DND-41 (cell line): ENCODE measurements around the gene NEURL1B.

Source experiments
- EZH2 ChIP-seq: IDR thresholded peaks from 3 replicates; pipeline ENCODE4 v1.6.1; 2012; ENCODE audit warnings: borderline replicate concordance, low read depth, mild to moderate bottlenecking, moderate library complexity, low read length, inconsistent platforms; ENCODE audit not compliant: severe bottlenecking
- TF ChIP-seq, protein P1 (sequence below): IDR thresholded peaks from 2 replicates; pipeline ENCODE4 v1.5.1; 2012; ENCODE audit warnings: borderline replicate concordance, low read length, moderate library complexity, mild to moderate bottlenecking; ENCODE audit not compliant: poor library complexity, severe bottlenecking; ENCODE audit errors: extremely low read depth

DNA sequence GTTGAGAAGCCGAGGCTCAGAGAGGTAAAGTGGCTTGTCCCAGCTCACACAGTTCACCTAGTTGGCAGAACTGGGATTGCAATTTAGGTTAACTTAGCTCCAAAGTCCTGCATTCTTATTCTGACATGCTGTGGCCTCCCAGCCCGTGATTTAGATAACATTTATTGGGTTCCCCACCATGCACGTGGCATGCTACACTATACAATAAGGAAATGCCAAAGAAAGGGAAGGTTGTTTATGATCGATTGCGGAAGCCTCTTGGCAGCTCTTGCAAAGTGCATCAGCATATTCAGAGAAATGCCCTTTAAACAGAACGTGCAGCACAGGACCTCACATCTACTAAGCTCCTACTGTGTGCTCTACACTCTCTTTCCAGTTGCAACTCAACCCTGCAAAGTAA, 3.2 kb downstream of the NEURL1B start:
- TF ChIP-seq, protein P1, sequence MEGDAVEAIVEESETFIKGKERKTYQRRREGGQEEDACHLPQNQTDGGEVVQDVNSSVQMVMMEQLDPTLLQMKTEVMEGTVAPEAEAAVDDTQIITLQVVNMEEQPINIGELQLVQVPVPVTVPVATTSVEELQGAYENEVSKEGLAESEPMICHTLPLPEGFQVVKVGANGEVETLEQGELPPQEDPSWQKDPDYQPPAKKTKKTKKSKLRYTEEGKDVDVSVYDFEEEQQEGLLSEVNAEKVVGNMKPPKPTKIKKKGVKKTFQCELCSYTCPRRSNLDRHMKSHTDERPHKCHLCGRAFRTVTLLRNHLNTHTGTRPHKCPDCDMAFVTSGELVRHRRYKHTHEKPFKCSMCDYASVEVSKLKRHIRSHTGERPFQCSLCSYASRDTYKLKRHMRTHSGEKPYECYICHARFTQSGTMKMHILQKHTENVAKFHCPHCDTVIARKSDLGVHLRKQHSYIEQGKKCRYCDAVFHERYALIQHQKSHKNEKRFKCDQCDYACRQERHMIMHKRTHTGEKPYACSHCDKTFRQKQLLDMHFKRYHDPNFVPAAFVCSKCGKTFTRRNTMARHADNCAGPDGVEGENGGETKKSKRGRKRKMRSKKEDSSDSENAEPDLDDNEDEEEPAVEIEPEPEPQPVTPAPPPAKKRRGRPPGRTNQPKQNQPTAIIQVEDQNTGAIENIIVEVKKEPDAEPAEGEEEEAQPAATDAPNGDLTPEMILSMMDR = no peak
- no peak for TF ChIP-seq EZH2
